GM21717 (cell line): ENCODE results near the gene SGPP2.
"Not testable (repeated sequence)": the region's sequence is repeated elsewhere in the genome, so short reads cannot be mapped to it uniquely, and the experiment has no call there.

Experiments used
- ATAC-seq: cut with Tn5 transposase; IDR thresholded peaks from one replicate; pipeline ENCODE4 v1.9.1; 2021; ENCODE audit warnings: mild to moderate bottlenecking, moderate library complexity; ENCODE audit not compliant: unreplicated experiment

SGPP2 gene, protein sequence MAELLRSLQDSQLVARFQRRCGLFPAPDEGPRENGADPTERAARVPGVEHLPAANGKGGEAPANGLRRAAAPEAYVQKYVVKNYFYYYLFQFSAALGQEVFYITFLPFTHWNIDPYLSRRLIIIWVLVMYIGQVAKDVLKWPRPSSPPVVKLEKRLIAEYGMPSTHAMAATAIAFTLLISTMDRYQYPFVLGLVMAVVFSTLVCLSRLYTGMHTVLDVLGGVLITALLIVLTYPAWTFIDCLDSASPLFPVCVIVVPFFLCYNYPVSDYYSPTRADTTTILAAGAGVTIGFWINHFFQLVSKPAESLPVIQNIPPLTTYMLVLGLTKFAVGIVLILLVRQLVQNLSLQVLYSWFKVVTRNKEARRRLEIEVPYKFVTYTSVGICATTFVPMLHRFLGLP

DNA sequence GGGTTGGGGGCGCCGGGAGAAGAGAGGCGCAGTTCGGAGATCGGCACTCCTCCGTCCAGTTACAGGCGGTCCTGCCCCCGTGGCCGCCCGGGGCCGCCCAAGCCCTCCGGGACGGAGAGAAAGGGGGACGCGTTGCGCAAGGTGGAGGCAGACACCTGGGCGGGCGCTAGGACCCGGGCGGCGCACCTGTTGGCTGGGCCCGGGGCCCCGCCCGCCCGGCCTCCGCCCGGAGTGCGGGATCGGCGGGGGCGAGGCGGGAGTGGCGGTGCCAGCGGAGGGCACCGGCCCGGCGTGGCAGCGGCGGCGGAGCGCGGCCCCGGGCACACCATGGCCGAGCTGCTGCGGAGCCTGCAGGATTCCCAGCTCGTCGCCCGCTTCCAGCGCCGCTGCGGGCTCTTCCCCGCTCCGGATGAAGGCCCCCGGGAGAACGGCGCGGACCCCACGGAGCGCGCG lies at the start of gene SGPP2:
Gene SGPP2, plus strand, starts transcription at position 268 of the 453 bp plus-strand sequence. Its CDS starts 60 bp downstream, at position 328.
- peak; percentile 28 for ATAC-seq

DNA sequence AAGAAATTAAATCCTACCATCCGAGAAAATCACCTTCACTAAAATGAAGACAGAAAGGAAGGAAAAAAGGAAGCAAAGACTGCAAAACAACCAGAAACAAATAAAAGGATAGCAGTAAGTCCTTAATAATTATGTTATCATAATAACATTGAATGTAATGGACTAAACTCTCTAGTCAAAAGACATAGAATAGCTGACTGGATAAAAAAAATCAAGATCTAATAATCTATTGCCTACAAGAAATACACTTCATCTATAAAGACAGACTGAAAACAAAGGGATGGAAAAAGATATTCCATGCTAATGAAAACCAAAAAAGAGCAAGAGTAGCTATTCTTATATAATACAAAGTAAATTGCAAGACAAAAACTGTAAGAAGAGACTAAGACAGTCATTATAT lies 48.5 kb upstream of the SGPP2 start:
- ATAC-seq, result no peak

DNA sequence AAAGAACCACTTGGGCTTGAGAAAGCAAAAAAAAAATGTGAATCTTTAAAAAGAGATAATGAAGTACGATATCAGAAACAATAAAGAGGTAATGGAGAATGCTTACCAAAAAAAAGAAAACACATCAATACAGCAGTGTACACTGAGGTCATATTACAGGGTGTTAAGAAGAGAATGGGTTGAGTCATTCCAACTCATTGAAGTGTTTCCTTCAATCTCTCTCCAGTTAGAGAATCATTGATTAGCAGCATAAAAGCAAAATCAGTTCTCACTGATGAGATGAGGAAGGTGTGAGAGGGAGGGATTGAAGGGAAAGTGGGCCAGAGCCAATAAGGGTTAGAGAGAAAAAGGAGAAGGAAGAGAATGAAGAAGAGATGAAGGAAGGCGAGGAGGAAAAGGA lies 43.9 kb upstream of the SGPP2 start:
- no peak for ATAC-seq

DNA sequence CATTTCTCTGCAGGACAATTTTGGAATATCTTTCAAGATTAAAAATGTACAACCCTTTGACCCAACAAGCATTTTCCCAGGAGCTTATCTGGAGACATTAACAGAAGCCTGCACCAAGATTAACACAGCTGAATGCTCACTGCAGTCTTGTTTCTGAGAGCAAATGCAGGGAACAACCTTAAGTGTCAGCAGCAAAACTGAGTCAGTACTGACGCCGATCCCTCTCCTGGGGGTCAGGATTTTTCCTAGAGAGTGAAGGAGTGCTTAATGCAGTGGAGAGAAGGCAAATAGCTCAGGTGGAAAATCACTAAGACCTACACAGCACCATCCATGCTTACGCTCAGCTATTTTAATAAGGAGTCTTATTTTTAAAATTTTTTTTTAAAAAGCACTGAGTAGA lies 42.8 kb upstream of the SGPP2 start:
- ATAC-seq, result no peak

DNA sequence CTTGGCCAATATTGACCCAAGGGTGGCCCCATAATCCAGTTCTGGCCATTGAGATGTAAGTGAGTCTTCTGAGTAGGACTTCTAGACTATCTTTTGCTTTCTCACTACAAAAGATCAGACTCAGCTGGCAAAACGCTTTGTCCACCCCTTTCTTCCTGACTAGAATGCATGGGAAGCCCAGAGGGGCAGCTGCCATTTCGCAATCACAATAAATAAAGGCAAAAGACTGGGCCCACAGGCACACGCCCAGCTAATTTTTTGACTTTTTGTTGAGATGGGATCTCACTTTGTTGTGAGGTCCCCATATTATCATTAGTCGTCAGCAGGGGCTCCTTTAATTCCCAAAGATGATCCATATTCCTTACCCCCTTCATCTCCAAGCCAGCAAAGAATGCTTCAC lies 41.1 kb upstream of the SGPP2 start:
- no peak for ATAC-seq

DNA sequence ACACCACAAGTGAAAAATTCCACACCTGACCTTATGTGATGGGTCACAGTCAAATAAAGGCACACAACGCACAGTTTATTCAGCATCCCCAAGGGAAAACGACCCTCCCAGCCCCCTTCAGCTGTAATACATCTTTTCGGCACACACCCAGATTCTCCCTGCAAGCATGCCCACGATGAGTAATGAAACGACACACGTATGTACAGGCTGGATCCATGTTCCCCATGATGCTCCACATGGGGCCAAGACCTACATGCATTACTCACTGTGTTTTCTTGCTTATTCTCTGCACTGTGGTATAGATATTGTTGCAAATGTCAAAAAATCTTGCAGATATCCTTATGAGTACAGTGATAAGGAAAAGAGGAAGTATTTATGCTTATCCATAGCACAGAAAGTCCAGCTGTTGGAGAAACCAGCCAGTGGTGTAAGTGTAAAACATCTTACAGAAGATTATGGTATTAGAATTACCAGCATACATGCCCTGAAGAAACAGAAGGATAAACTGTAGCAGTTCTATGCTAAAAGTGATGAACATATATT lies 32.5 kb upstream of the SGPP2 start:
- ATAC-seq, result no peak

DNA sequence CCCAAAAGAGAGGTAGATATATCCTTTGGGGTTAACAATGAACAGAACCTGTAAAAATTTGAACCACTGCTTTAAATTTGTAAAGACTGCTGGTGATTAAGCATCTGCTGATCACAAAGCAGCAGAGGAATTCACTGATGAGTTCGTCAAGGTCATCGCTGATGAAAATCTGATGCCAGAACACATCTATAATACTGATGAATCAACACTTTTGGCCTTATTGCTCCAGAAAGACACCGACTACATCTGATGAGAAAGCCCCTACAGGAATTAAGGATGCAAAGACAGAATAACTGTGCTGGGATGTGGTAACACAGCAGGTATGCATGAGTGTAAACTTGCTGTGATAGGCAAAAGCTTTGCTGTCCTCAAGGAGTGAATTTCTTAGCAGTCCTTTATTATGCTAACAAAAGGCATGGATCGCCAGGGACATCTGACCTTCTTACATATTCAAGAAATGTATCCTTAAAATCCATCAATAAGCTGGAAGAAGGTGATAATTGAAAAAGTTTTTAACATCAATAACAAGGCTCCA lies 30.5 kb upstream of the SGPP2 start:
- no peak for ATAC-seq

DNA sequence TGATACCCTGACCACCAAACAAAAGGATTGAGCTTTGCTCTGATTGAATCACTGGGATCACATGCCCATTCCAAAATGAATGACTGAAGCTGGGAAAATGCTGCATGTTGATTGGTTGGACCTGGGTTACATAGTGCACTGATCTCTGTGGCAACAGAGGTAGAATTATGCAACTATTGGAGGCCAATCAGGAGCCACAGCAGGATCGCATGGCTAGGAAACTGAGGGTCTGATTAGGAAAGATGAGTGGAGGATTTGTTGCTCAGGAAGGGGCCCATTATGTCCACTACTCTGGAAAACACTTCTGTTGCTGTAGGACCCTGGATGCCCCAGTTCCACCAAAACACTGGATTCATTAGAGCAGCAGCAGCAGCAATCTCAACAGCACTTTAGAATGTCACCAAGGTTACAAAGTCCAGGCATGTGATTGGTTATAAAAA lies 25.9 kb upstream of the SGPP2 start:
- no peak for ATAC-seq

DNA sequence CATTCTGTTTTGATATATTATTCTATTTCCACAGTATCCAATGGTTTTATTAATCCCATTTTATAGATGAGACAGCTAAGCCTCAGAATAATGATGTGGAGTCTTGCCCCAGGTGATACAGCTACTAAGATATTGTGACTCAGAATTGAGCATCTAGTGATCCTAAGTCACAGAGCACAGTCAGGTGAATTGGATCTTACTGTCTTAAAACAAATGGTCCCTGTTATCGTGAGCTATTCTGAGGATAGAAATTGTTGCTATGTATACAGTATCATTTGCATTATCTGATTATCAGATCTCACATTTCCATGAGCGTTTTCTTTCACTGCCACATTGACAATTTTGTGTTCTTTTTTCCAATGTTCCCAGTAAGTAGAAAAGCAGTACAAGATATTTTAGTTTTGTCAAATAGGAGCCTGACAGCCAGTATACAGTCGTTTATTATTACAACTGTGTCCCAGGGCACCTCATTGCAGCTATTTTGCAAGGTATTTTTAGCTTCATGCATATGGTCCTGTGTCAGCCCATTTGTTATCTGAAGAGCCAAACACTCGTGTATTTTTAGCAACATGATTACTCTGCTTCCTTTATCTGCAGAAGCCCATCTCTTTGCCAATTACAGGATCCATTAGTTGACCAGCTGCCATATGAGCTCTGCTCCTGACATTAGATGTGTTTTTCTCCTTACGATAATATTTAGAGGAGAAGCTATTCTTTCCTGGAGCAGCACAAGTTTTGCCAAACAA lies 25.1 kb upstream of the SGPP2 start:
- no peak for ATAC-seq

DNA sequence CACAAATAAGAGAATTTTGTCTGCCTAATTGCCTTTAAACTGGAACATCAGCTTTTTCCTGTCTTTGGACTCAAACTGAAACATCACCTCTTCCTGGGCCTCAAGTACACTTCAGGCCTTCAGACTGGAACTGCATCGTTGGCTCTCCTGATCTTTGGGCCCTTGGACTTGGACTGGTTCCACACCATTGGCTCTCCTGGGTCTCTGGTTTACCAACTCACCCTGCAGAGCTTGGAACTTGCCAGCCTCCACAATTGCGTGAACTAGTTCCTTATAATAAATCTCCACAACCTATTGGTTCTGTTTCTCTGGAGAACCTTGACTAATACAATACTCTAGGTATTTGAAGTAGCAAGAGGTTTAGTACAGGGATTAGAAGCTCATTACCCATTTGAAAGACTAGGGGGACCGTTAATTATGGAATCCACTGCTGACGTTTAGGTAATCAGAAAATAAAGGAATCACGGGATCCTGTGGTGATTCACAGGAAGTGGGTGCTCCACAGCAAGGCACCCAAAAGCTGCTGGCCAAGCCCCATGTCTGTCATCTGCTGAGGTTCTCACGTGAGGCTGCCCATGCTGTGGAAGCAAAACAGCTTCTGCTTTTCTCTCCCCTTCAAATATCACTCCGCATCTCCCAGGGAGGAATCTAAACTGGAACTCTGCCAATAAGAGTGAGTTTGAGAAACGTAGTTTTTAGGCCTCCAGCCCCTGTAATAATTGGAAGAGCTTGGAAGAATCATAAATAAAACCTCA lies 20.0 kb upstream of the SGPP2 start:
- ATAC-seq, result no peak

DNA sequence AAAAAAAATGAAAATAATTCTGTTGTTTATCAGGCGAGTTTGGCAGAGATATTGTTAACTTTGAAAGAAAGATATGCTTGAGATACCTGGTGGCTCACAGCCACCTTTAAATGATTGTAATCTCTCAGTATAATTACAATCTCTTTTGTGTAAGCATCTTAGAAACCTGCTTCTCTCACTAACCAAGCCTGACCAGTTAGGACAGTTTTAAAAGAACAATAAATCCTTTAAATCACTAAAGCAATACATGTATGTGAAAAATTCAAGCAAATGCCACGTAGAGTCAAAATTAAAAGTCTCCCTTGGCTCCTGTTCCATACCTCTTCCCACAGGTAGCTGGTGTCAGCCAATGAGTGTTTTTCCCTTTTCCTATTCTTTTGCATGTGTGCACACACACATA lies 15.7 kb upstream of the SGPP2 start:
- no peak for ATAC-seq

DNA sequence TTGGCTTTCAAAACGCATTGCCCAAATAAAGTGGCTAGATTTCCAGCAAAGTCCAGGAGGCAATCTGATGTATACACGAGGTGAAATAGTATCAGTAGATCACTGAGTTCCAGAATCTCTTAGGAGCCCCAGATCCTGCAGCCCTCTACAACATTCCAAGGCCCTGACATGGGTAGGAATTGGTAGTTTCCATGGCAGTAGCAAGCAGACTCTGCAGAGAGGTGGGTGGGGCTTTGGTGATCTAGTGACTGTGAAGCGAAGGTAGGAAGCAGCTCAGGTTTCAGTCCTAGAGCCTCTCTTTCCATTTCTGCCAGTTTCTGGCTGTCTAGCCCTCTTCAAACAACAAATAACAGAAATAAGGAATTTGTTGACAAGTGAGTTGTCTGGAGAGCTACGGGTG lies 13.8 kb upstream of the SGPP2 start:
- ATAC-seq, result no peak

DNA sequence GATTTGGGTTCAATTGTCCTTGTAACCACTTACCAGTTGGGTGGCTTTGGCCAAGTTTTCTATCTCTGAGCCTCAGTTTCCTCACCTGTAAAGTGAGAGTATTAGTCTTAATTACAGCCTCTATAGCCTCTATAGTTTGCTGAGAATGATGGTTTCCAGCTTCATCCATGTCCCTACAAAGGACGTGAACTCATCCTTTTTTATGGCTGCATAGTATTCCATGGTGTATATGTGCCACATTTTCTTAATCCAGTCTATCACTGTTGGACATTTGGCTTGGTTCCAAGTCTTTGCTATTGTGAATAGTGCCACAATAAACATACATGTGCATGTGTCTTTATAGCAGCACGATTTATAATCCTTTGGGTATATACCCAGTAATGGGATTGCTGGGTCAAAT lies 12.0 kb upstream of the SGPP2 start:
- ATAC-seq, result not testable (repeated sequence)

DNA sequence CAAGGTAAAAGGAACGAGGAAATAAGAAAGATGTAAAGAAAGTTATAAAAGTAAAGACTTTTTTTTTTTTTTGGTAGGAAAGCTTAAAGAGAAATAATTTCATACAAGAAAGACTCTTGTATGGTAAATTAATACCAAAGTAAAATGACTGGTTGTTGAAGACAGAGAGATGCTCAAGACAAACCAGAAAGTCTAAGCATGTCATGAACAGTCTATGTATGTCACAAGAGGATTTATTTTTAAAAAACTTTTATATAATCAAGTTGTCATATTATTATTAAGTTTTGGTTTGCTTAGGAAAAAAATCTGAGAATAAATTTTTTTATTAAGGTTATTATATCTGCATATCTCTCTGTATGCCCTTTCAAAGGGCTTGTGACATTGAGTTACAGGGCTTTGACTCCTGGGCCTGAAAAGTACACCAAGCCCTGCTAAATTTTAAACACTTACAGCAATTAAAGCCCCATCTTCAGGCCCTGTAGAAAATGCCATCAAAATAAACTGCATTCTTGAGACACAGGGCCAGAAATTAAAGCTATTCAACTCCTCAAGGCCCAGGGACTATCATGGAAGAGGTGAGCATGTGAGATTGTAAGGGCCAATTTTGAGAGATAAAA lies 10.9 kb upstream of the SGPP2 start:
- ATAC-seq, result no peak

DNA sequence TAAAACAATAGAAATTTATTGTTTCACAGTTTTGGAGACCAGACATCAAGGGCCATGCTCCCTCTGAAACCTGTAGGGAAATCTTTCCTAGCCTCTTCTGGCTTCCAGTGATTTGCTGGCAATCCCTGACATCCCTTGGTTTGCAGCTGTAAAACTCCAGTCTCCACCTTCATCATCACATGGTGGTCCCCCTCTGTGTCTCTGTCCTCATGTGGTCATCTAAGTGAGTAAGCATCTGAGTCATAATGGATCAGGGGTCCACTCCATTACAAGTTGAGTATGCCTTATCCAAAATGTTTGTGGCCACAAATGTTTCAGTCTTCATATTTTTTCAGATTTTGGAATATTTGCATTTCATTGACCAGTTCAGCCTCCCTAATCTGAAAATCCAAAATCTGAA lies 5.6 kb upstream of the SGPP2 start:
- no peak for ATAC-seq

DNA sequence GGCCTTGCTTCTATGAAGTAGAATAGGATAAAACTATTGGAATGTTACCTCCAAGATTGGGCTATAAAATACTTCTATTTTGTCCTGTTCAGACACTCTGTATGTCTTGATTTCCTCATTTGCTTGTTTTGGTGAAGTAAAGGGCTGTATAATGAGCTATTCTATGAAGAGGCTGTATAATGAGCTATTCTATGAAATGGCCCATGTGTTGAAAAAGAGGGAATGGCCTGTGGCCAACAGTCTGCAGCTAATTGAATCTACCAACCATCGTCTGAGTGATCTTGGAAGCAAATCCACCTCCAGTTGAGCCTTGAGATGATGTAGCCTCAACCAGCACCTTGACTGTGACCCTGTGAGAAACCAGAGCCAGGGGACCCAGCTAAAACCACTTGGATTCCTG lies 3.8 kb upstream of the SGPP2 start:
- ATAC-seq, result no peak

DNA sequence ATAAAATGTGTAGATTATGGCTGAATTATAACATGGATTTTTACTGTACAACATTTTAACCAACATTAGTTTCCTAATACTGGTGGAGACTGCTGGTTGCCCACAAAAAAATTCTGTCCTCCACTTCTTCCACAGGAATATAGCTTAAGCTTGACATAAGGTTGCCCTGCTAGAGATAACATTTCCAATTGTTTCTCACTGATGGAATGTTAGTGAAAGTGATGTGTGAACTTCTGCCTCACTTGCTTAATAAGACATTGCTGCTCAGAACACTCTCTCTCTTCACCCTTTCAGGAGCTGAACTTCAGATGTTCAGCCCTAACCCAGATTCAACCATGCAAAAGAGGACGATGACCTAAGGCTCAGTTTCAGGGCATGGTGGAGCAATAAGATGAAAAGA lies 2.7 kb upstream of the SGPP2 start:
- no peak for ATAC-seq

DNA sequence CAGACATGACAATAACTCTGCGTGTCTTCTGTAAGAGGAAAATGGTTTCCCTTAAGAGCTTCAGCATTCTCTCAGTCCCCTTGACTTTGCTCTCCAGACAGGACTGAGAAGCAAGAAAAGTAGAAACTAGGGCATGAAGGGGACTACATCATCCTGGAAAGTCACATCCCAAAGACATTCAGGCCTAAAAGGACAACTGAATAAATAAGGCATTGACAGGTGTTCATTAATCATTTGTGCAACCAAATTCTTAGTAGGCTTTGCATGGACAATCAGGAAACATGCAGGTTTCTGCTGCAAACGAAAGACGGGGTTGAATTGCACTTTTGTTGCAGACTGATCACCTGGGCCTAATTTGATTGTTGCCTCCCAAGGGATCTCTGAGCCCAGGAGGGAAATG lies 1.2 kb upstream of the SGPP2 start:
- ATAC-seq, result no peak

DNA sequence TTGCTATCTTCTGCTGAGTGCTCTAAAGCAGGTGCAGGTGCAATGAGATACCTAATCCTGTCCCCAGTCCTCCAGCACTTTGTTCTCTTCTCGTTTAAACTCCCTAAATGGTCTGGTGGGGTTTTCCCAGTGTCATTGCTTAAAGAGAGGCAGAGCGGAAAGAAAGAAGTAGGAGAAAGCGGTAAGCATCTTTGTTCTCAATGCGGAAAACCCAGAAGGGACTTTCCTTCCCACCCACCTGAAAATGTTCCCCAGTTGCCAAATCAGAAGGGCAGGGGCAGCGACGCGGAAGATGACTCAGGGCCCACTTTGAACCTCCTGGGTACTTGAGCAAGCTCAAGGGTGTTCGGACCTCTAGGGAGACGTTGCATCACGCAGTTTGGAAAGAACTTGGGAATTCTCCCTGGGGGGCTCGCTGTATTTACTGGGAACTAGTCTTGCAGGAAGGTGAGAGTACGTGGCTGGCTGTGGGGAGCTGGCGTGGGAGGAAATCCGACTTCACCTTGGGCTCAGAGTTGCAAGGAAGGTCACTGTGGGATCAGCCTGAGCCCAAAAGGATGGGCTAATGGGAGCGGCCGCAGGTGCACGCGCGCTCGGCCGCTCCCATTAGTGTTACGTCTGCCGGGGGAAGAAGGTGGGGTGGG lies 589 bp upstream of the SGPP2 start:
- peak; percentile 40 for ATAC-seq
